ENCODE measurements around the gene OPN5. TPM values are rescaled to one million over a fixed set of nuclear protein-coding genes. Genes with fewer than 3 reads are reported as not detected.

OPN5 gene
- total RNA-seq, 1 experiment from 2014 or later: not detected

Other genes starting within 250 kb of the OPN5 start
- gene ADGRF4, start 83.5 kb upstream of the OPN5 start, total RNA-seq (2014; rRNA removed): 3.4 and 4.2 TPM in 2 replicates

Measured in PC-3 (cell line).